Activated naive CD4-positive, alpha-beta T cell treated with anti-CD3 and anti-CD28 coated beads for 36 hours (primary cell): Measurements from ENCODE around the gene SCTR. TPM values are rescaled to one million over a fixed set of nuclear protein-coding genes. Genes with fewer than 3 reads are reported as not detected.

ENCODE experiments used
- CTCF ChIA-PET: fragments of 350-600 bp; sonication (Branson Sonifier 250); formaldehyde crosslinking; loops from one replicate; lab custom pipeline; 2021; ENCODE audit warnings: antibody characterized with exemption; lab: Charles Lee
- DNase-seq: peaks from one replicate; pipeline ENCODE4 v3.0.0-alpha.2; 2020
- H3K27ac Mint-ChIP-seq: one replicate; pipeline ENCODE4 v1.8.0; 2021; ENCODE audit warnings: mild to moderate bottlenecking, mixed read lengths
- H3K27me3 Mint-ChIP-seq: one replicate; pipeline ENCODE4 v1.8.0; 2021; ENCODE audit warnings: low read depth, mixed read lengths
- H3K36me3 Mint-ChIP-seq: one replicate; pipeline ENCODE4 v1.8.0; 2021; ENCODE audit warnings: low read depth, mixed read lengths
- H3K4me1 Mint-ChIP-seq: one replicate; pipeline ENCODE4 v1.8.0; 2021; ENCODE audit warnings: low read depth, mixed read lengths
- H3K4me3 Mint-ChIP-seq: one replicate; pipeline ENCODE4 v1.8.0; 2021; ENCODE audit warnings: mild to moderate bottlenecking, moderate library complexity, mixed read lengths
- H3K9me3 Mint-ChIP-seq: one replicate; pipeline ENCODE4 v1.8.0; 2021; ENCODE audit warnings: mixed read lengths
- intact Hi-C: fragments of 100-400 bp; cut with micrococcal nuclease; formaldehyde crosslinking; loops from one replicate; pipeline ENCODE4 v1.15.1; 2023
- total RNA-seq, 2 experiments: library from RNA; stranded (reverse); gene quantifications; one replicate each; pipeline ENCODE4 v1.2.3, GENCODE V29; 2021

Gene SCTR
- total RNA-seq, result not detected

- Mint-ChIP-seq H3K27me3 (peaks cover 40% of the 10 kb centered on the region), H3K27ac (no peak within 1 kb of the TSS), H3K4me3 (no peak within 1 kb of the TSS), H3K4me1 (peaks cover 2% of the 10 kb centered on the region), H3K36me3 (no peaks in the 10 kb centered on the region), H3K9me3 (no peaks in the 10 kb centered on the region)
- DNase-seq, result no peak
- intact Hi-C loops, result no loop called here
- CTCF ChIA-PET, result no interaction called here
Measured at GRCh38 chr2:119523952-119524694, at the start of gene SCTR. Gene SCTR, minus strand, starts transcription at chr2:119524483. Its CDS starts 257 bp downstream, at chr2:119524226.

GRCh38 chr2:119567292-119567691, 43.0 kb upstream of the SCTR start:
- Mint-ChIP-seq H3K9me3 (peaks cover 12% of the 10 kb centered on the region), H3K4me1 (no peaks in the 10 kb centered on the region), H3K4me3 (no peak overlapping the region), H3K27ac (no peak overlapping the region), H3K27me3 (no peaks in the 10 kb centered on the region), H3K36me3 (peaks cover 1% of the 10 kb centered on the region)
- DNase-seq, result no peak
- CTCF ChIA-PET, result no interaction called here
- intact Hi-C loops, result no loop called here

- DNase-seq, result no peak
- H3K4me3 Mint-ChIP-seq, result no peak overlapping the region
- H3K27ac Mint-ChIP-seq, result no peak overlapping the region
- H3K9me3 Mint-ChIP-seq, result peaks cover 12% of the 10 kb centered on the region
- no peaks in the 10 kb centered on the region for H3K4me1 Mint-ChIP-seq
- H3K36me3 Mint-ChIP-seq, result peaks cover 1% of the 10 kb centered on the region
- CTCF ChIA-PET, result interaction anchor here (0.6 to 0.9 kb wide), 2 partner anchors 76 to 108 kb away, joined by 3 to 5 read pairs; no protein-coding TSS in a partner anchor
- no peaks in the 10 kb centered on the region for H3K27me3 Mint-ChIP-seq
- intact Hi-C loops, result no loop called here
Measured at GRCh38 chr2:119565481-119565880, 41.2 kb upstream of the SCTR start.

- H3K27me3 Mint-ChIP-seq, result peaks cover 15% of the 10 kb centered on the region
Measured at GRCh38 chr2:119553687-119554344, 29.5 kb upstream of the SCTR start.

GRCh38 chr2:119552902-119553301, 28.6 kb upstream of the SCTR start:
- H3K27ac Mint-ChIP-seq, result no peak overlapping the region
- H3K4me3 Mint-ChIP-seq, result no peak overlapping the region
- no peak for DNase-seq
- no peaks in the 10 kb centered on the region for H3K36me3 Mint-ChIP-seq
- H3K4me1 Mint-ChIP-seq, result no peaks in the 10 kb centered on the region
- intact Hi-C loops, result no loop called here
- CTCF ChIA-PET, result no interaction called here
- H3K9me3 Mint-ChIP-seq, result no peaks in the 10 kb centered on the region
- H3K27me3 Mint-ChIP-seq, result peaks cover 15% of the 10 kb centered on the region

More at GRCh38 chr2:119553687-119554344, 29.5 kb upstream of the SCTR start:
- Mint-ChIP-seq H3K36me3 (no peaks in the 10 kb centered on the region), H3K4me3 (no peak overlapping the region), H3K27ac (no peak overlapping the region), H3K9me3 (no peaks in the 10 kb centered on the region), H3K4me1 (no peaks in the 10 kb centered on the region)
- DNase-seq, result no peak
- CTCF ChIA-PET, result no interaction called here
- intact Hi-C loops, result no loop called here

- Mint-ChIP-seq H3K9me3 (no peaks in the 10 kb centered on the region), H3K27ac (no peak overlapping the region), H3K4me1 (no peaks in the 10 kb centered on the region), H3K36me3 (no peaks in the 10 kb centered on the region), H3K27me3 (peaks cover 28% of the 10 kb centered on the region), H3K4me3 (no peak overlapping the region)
- CTCF ChIA-PET, result no interaction called here
- intact Hi-C loops, result no loop called here
- DNase-seq, result no peak
Measured at GRCh38 chr2:119550856-119551255, 26.6 kb upstream of the SCTR start.

- Mint-ChIP-seq H3K27ac (no peak overlapping the region), H3K27me3 (peaks cover 31% of the 10 kb centered on the region), H3K4me1 (no peaks in the 10 kb centered on the region), H3K9me3 (no peaks in the 10 kb centered on the region), H3K4me3 (no peak overlapping the region), H3K36me3 (no peaks in the 10 kb centered on the region)
- CTCF ChIA-PET, result no interaction called here
- DNase-seq, result no peak
- intact Hi-C loops, result no loop called here
Measured at GRCh38 chr2:119550346-119550745, 26.1 kb upstream of the SCTR start.

- intact Hi-C loops, result no loop called here
- no peaks in the 10 kb centered on the region for H3K9me3 Mint-ChIP-seq
- H3K27ac Mint-ChIP-seq, result no peak overlapping the region
- H3K4me1 Mint-ChIP-seq, result peaks cover 3% of the 10 kb centered on the region
- no peaks in the 10 kb centered on the region for H3K36me3 Mint-ChIP-seq
- no peak for DNase-seq
- CTCF ChIA-PET, result no interaction called here
- H3K4me3 Mint-ChIP-seq, result no peak overlapping the region
- H3K27me3 Mint-ChIP-seq, result peaks cover 35% of the 10 kb centered on the region
Measured at GRCh38 chr2:119549241-119549640, 25.0 kb upstream of the SCTR start.

- H3K27me3 Mint-ChIP-seq, result peaks cover 39% of the 10 kb centered on the region
- H3K4me1 Mint-ChIP-seq, result peaks cover 6% of the 10 kb centered on the region
- DNase-seq, result no peak
- CTCF ChIA-PET, result no interaction called here
- no peaks in the 10 kb centered on the region for H3K36me3 Mint-ChIP-seq
- no peaks in the 10 kb centered on the region for H3K9me3 Mint-ChIP-seq
- no peak overlapping the region for H3K4me3 Mint-ChIP-seq
- no peak overlapping the region for H3K27ac Mint-ChIP-seq
- intact Hi-C loops, result no loop called here
Measured at GRCh38 chr2:119548516-119549120, 24.3 kb upstream of the SCTR start.

GRCh38 chr2:119546447-119546767, 22.1 kb upstream of the SCTR start:
- CTCF ChIA-PET, result no interaction called here
- Mint-ChIP-seq H3K9me3 (no peaks in the 10 kb centered on the region), H3K36me3 (no peaks in the 10 kb centered on the region), H3K4me1 (peaks cover 9% of the 10 kb centered on the region), H3K4me3 (no peak overlapping the region), H3K27ac (no peak overlapping the region), H3K27me3 (peaks cover 50% of the 10 kb centered on the region)
- intact Hi-C loops, result no loop called here
- DNase-seq, result no peak

GRCh38 chr2:119545754-119546446, 21.6 kb upstream of the SCTR start:
- Mint-ChIP-seq H3K36me3 (no peaks in the 10 kb centered on the region), H3K9me3 (no peaks in the 10 kb centered on the region), H3K4me1 (peaks cover 9% of the 10 kb centered on the region), H3K27me3 (peaks cover 51% of the 10 kb centered on the region), H3K4me3 (no peak overlapping the region), H3K27ac (no peak overlapping the region)
- intact Hi-C loops, result no loop called here
- no peak for DNase-seq
- CTCF ChIA-PET, result no interaction called here

GRCh38 chr2:119544939-119545475, 20.7 kb upstream of the SCTR start:
- Mint-ChIP-seq H3K9me3 (no peaks in the 10 kb centered on the region), H3K27me3 (peaks cover 52% of the 10 kb centered on the region), H3K4me1 (peaks cover 9% of the 10 kb centered on the region), H3K4me3 (peak overlapping the region; percentile 11), H3K36me3 (no peaks in the 10 kb centered on the region), H3K27ac (no peak overlapping the region)
- intact Hi-C loops, result no loop called here
- no peak for DNase-seq
- CTCF ChIA-PET, result no interaction called here
